GM13977 (cell line): ENCODE results near the gene CTIF.

Source experiments
- DNase-seq: peaks from one replicate; pipeline ENCODE4 v3.0.0; 2012; ENCODE audit warnings: low spot score
- in situ Hi-C: fragments of 300-500 bp; cut with MboI; formaldehyde crosslinking; loops from one replicate; pipeline ENCODE4 v1.12.0; 2022; ENCODE audit warnings: low sequenced_read_pairs, low pct_unique_long_range_greater_than_20kb, mixed read lengths, inconsistent platforms; ENCODE audit not compliant: unreplicated experiment
- TF ChIP-seq, protein P1 (sequence below): IDR thresholded peaks from 2 replicates; pipeline ENCODE4 v1.5.1; 2012; ENCODE audit warnings: mild to moderate bottlenecking, control low read depth; ENCODE audit not compliant: insufficient read depth; ENCODE audit errors: extremely low read depth, missing control alignments

The CTIF gene

GRCh38 chr18:48629730-48630324, 91.0 kb downstream of the CTIF start:
- in situ Hi-C loops: no loop called here
- no peak for DNase-seq
- TF ChIP-seq, protein P1, sequence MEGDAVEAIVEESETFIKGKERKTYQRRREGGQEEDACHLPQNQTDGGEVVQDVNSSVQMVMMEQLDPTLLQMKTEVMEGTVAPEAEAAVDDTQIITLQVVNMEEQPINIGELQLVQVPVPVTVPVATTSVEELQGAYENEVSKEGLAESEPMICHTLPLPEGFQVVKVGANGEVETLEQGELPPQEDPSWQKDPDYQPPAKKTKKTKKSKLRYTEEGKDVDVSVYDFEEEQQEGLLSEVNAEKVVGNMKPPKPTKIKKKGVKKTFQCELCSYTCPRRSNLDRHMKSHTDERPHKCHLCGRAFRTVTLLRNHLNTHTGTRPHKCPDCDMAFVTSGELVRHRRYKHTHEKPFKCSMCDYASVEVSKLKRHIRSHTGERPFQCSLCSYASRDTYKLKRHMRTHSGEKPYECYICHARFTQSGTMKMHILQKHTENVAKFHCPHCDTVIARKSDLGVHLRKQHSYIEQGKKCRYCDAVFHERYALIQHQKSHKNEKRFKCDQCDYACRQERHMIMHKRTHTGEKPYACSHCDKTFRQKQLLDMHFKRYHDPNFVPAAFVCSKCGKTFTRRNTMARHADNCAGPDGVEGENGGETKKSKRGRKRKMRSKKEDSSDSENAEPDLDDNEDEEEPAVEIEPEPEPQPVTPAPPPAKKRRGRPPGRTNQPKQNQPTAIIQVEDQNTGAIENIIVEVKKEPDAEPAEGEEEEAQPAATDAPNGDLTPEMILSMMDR: no peak

GRCh38 chr18:48631851-48632250, 93.0 kb downstream of the CTIF start:
- no peak for DNase-seq
- in situ Hi-C loops: no loop called here
- TF ChIP-seq, protein P1: no peak

DNA sequence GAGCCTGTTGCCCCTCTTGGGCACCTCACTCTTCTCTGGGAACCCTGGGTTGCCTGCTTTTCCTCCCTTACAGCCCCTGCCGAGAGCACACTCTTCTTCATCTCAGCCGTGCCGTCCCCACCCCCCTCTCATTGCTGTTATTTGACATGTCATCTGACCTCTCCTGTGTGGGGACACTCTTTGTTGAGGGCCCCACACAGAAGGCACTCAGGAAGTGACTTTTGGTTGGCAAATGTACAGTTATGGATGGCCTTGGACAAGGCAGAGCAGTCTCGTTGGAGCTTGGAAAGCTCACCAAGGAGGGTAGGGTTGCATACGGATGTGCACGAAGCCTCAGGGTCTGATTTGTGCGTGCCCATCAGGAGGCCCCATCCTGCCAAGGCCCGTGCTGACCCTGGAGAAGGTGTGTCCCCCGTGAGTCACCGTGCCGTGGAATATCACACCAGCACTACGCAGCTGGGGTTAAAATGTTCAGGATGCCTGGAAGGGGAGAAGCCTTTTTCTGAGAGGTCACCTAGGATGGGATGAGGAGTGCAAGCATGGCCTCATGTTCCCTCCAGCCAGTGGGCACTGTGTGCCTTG, 93.9 kb downstream of the CTIF start:
- TF ChIP-seq, protein P1: no peak
- in situ Hi-C loops: no loop called here
- no peak for DNase-seq

DNA sequence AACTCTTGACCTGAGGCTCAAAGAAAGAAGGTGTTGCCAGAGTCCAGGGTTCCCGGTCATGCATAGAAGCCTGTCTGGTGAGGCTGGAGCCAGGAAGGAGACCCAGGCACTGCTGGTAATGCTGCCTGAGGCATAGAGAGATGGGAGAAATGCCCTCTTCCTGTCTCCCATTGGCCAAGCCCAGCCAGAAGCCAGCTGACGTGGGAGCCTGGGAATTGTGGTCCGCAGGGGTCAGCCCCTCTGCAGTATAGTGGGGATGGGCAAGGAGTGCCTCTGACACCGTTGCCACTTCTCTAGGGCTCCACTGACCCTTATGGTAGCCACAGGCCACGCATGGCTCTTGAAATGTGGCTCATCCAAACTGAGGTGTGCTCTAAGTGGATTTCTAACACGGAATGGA, 95.7 kb downstream of the CTIF start:
- TF ChIP-seq, protein P1: no peak
- no peak for DNase-seq
- in situ Hi-C loops: no loop called here

DNA sequence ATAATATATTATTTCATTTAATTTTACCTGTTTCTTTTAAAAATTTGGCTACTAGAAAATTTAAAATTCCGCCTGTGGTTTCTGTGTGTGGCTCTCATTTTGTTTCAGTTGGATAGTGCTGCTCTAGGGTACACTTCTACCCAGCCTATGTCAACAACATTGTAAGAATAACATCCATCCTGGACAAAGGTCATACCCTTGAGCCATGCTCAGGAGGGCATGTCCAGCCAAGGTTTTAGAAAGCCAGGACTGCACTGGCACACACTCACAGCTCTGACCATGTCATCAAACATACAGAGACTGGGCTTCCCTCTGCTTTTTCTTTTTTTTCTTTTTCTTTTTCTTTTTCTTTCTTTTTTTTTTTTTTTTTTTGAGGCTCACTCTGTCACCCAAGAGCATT, 96.1 kb downstream of the CTIF start:
- no peak for DNase-seq
- in situ Hi-C loops: no loop called here
- TF ChIP-seq, protein P1: no peak

- TF ChIP-seq, protein P1: no peak
- in situ Hi-C loops: no loop called here
- no peak for DNase-seq
Observed at GRCh38 chr18:48635806-48636205, 97.0 kb downstream of the CTIF start.
